Measurements from ENCODE around the gene TNFRSF13B.
"Not testable (repeated sequence)": the region's sequence is repeated elsewhere in the genome, so short reads cannot be mapped to it uniquely, and the experiment has no call there.

TNFRSF13B gene

GRCh38 chr17:16971458-16972338 is at the start of gene TNFRSF13B:
Gene TNFRSF13B, minus strand, starts transcription at chr17:16972118. Its CDS starts 43 bp downstream, at chr17:16972075.
- DNase-seq (ENCODE audit: low spot score), result no peak

- no peak for DNase-seq (ENCODE audit: low spot score)
These were observed 49.4 kb upstream of the TNFRSF13B start for GRCh38 chr17:17021194-17021863.

- no peak for DNase-seq (ENCODE audit: low spot score)
These were observed 48.9 kb upstream of the TNFRSF13B start for GRCh38 chr17:17020821-17021193.

GRCh38 chr17:17019891-17020456 is 48.1 kb upstream of the TNFRSF13B start:
- no peak for DNase-seq (ENCODE audit: low spot score)

- DNase-seq (ENCODE audit: low spot score), result no peak
These were observed 47.5 kb upstream of the TNFRSF13B start for GRCh38 chr17:17019430-17019762.

- no peak for DNase-seq (ENCODE audit: low spot score)
These were observed 46.9 kb upstream of the TNFRSF13B start for GRCh38 chr17:17018612-17019429.

- no peak for DNase-seq (ENCODE audit: low spot score)
These were observed 46.1 kb upstream of the TNFRSF13B start for GRCh38 chr17:17018021-17018441.

GRCh38 chr17:17017343-17018014 is 45.6 kb upstream of the TNFRSF13B start:
- no peak for DNase-seq (ENCODE audit: low spot score)

GRCh38 chr17:17016199-17017197 is 44.6 kb upstream of the TNFRSF13B start:
- not testable (repeated sequence) for DNase-seq (ENCODE audit: low spot score)

GRCh38 chr17:17015230-17015629 is 43.3 kb upstream of the TNFRSF13B start:
- DNase-seq (ENCODE audit: low spot score), result no peak

- DNase-seq (ENCODE audit: low spot score), result not testable (repeated sequence)
These were observed 42.8 kb upstream of the TNFRSF13B start for GRCh38 chr17:17014748-17015124.

- DNase-seq (ENCODE audit: low spot score), result not testable (repeated sequence)
These were observed 42.2 kb upstream of the TNFRSF13B start for GRCh38 chr17:17013828-17014747.

- DNase-seq (ENCODE audit: low spot score), result not testable (repeated sequence)
These were observed 39.4 kb upstream of the TNFRSF13B start for GRCh38 chr17:17011043-17011907.

GRCh38 chr17:17010545-17011034 is 38.7 kb upstream of the TNFRSF13B start:
- DNase-seq (ENCODE audit: low spot score), result not testable (repeated sequence)

GRCh38 chr17:17009972-17010371 is 38.1 kb upstream of the TNFRSF13B start:
- DNase-seq (ENCODE audit: low spot score), result not testable (repeated sequence)

GRCh38 chr17:17008621-17009397 is 36.9 kb upstream of the TNFRSF13B start:
- DNase-seq (ENCODE audit: low spot score), result not testable (repeated sequence)

GRCh38 chr17:17007891-17008290 is 36.0 kb upstream of the TNFRSF13B start:
- DNase-seq (ENCODE audit: low spot score), result not testable (repeated sequence)

All from HuH-7.5 (cell line).